Transverse colon (tissue), 4 donors: ENCODE results near the gene DNAJC22.
"Not testable (repeated sequence)": the region's sequence is repeated elsewhere in the genome, so short reads cannot be mapped to it uniquely, and the experiment has no call there.

Source experiments
- CTCF ChIP-seq, 5 experiments: fragments of 200-600 bp in 3 of 5; fragments of 450-650 bp in 2 of 5; sonication (generic) in 3 of 5; IDR thresholded peaks; 1 replicate in 2 of 5; 2 replicates in 3 of 5; pipeline ENCODE4 v1.5.1; 2016 to 2017; ENCODE audit warnings: antibody characterized with exemption in 5 of 5, inconsistent platforms in 3 of 5, mild to moderate bottlenecking in 2 of 5, moderate library complexity in 1 of 5
- EP300 ChIP-seq: sonication (generic); formaldehyde crosslinking; IDR thresholded peaks from one replicate; pipeline ENCODE4 v1.6.1; 2017; ENCODE audit warnings: antibody characterized with exemption, low read depth
- POLR2A ChIP-seq: fragments of 450-650 bp; IDR thresholded peaks from one replicate; pipeline ENCODE4 v1.6.1; 2016; ENCODE audit warnings: antibody characterized with exemption, mild to moderate bottlenecking, moderate library complexity
- POLR2AphosphoS5 ChIP-seq, 3 donors: sonication (generic); formaldehyde crosslinking; IDR thresholded peaks; one replicate each; pipeline ENCODE4 v1.6.1; 2016; ENCODE audit warnings: antibody characterized with exemption in 3 of 3

- not testable (repeated sequence) for TF ChIP-seq CTCF (IDR thresholded peaks at IDR 0.05); POLR2AphosphoS5 (IDR thresholded peaks at IDR 0.05); POLR2A; EP300
These were observed 26.1 kb upstream of the DNAJC22 start for GRCh38 chr12:49320411-49321103.
